Colonic mucosa (tissue), 4 donors: ENCODE measurements around the gene PIK3AP1. TPM values are rescaled to one million over a fixed set of nuclear protein-coding genes. Genes with fewer than 3 reads are reported as not detected.

ENCODE experiments used
- DNase-seq: peaks from one replicate; pipeline ENCODE4 v3.0.0-alpha.2; 2020
- H3K27ac ChIP-seq: fragments of 200-600 bp; one replicate; pipeline ENCODE4 v1.8.0; 2021
- H3K27me3 ChIP-seq: fragments of 200-600 bp; one replicate; pipeline ENCODE4 v1.8.0; 2021
- H3K36me3 ChIP-seq: fragments of 200-600 bp; one replicate; pipeline ENCODE4 v1.8.0; 2021
- H3K4me1 ChIP-seq: fragments of 200-600 bp; one replicate; pipeline ENCODE4 v1.8.0; 2021; ENCODE audit warnings: mild to moderate bottlenecking
- H3K4me3 ChIP-seq: fragments of 200-600 bp; one replicate; pipeline ENCODE4 v1.8.0; 2021
- H3K9ac ChIP-seq, 2 donors: one replicate each; pipeline ENCODE4 v1.7.0; 2013; ENCODE audit warnings: control low read depth in 2 of 2, low read depth in 2 of 2, low read length in 2 of 2
- H3K9me3 ChIP-seq: fragments of 200-600 bp; one replicate; pipeline ENCODE4 v1.8.0; 2021
- intact Hi-C: fragments of 100-400 bp; cut with DNase I; formaldehyde crosslinking; loops from one replicate; pipeline ENCODE4 v1.14.1; 2022
- total RNA-seq, 2 donors: library from RNA; stranded (reverse); fragmentation: NEBNext Ultra II Directional in 1 of 2; extraction: Animal tissue kit (Norgen Biotek cat#: 25700) in 1 of 2; gene quantifications; one replicate each; pipeline ENCODE4 v1.2.1, GENCODE V29; 2021
- TF ChIP-seq, protein P1 (sequence below): fragments of 200-600 bp; IDR thresholded peaks from one replicate; pipeline ENCODE4 v1.8.0; 2022; ENCODE audit warnings: antibody characterized with exemption, mild to moderate bottlenecking
- donor health status: healthy.
- donor health status: DM: no; HTN: no; CAD: no.
- donor health status: DM: no; HTN: no; CAD: no.

PIK3AP1 gene
- total RNA-seq, 2 donors from 2014 or later = 10.9 to 12.4 TPM

DNA sequence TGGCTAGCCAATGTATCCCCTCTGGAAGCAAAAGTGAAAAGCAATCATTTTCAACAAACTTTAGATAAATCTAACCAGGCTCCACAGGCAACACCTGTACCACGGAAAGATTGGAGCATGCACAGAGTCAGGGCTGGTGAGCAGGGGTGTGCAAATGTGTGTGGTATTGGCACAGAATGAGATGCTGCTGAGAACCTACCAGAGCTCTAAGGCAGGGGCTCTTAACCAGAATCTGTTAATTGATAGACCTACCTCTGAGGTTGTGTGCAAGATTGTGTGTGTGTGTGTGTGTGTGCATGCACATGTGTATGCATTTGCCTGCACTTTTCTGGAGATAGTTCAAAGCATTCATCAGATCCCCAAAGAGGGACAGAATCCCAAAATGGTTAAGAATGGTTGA is 62.9 kb downstream of the PIK3AP1 start:
- TF ChIP-seq, protein P1, sequence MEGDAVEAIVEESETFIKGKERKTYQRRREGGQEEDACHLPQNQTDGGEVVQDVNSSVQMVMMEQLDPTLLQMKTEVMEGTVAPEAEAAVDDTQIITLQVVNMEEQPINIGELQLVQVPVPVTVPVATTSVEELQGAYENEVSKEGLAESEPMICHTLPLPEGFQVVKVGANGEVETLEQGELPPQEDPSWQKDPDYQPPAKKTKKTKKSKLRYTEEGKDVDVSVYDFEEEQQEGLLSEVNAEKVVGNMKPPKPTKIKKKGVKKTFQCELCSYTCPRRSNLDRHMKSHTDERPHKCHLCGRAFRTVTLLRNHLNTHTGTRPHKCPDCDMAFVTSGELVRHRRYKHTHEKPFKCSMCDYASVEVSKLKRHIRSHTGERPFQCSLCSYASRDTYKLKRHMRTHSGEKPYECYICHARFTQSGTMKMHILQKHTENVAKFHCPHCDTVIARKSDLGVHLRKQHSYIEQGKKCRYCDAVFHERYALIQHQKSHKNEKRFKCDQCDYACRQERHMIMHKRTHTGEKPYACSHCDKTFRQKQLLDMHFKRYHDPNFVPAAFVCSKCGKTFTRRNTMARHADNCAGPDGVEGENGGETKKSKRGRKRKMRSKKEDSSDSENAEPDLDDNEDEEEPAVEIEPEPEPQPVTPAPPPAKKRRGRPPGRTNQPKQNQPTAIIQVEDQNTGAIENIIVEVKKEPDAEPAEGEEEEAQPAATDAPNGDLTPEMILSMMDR = no peak
- H3K9me3 ChIP-seq = no peaks in the 10 kb centered on the region
- no peaks in the 10 kb centered on the region for H3K36me3 ChIP-seq
- intact Hi-C loops = no loop called here
- H3K27me3 ChIP-seq = no peaks in the 10 kb centered on the region
- no peak overlapping the region for H3K4me3 ChIP-seq
- H3K4me1 ChIP-seq = no peaks in the 10 kb centered on the region
- DNase-seq = no peak
- no peak overlapping the region for H3K27ac ChIP-seq
- no peak overlapping the region for H3K9ac ChIP-seq

DNA sequence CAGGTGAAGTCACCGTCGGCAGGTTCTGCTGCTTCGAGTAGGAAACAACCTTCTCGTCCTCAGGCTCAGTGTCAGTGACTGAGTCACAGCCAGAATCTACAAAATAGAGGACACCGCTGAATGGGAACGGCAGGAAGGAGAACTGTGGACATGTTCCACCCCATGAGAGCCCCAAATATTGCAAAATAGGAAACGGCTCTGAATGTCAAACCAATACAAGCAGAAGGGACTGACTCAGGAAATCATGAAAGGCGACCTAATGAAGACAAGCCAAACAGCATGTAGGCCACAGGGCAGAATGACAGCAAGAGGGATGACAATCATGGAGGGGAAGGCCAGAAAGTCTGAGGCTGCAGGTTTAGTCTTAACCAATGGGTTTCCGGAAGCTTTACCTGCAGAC is 63.5 kb downstream of the PIK3AP1 start:
- intact Hi-C loops = no loop called here

DNA sequence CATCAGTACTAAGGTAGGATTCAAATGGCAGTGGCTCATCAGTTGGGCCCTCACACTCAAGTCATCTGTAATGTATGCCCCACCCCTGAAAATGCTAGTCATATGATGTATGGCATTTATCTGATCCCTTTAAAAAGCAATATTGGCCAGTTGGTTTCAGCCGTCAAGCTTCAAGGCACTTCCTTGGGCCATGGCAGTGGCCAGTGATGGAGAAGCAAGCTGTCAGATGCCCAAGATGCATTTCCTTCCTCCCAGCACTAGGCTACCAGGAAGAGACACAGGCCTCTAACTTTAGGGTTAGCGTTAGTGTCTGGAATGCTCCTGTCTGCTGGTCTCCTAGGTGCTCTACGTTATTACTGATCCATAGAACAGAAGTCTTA is 64.1 kb downstream of the PIK3AP1 start:
- Histone ChIP-seq H3K9ac (no peak overlapping the region), H3K4me3 (no peak overlapping the region), H3K4me1 (no peaks in the 10 kb centered on the region), H3K9me3 (no peaks in the 10 kb centered on the region), H3K27ac (no peak overlapping the region), H3K36me3 (no peaks in the 10 kb centered on the region), H3K27me3 (no peaks in the 10 kb centered on the region)
- no peak for DNase-seq
- intact Hi-C loops = no loop called here
- TF ChIP-seq, protein P1 = no peak

More for the DNA sequence above, 63.5 kb downstream of the PIK3AP1 start:
- Histone ChIP-seq H3K27me3 (no peaks in the 10 kb centered on the region), H3K4me1 (no peaks in the 10 kb centered on the region), H3K9ac (no peak overlapping the region), H3K36me3 (no peaks in the 10 kb centered on the region), H3K4me3 (no peak overlapping the region), H3K9me3 (no peaks in the 10 kb centered on the region), H3K27ac (no peak overlapping the region)
- no peak for DNase-seq
- TF ChIP-seq, protein P1 = no peak

DNA sequence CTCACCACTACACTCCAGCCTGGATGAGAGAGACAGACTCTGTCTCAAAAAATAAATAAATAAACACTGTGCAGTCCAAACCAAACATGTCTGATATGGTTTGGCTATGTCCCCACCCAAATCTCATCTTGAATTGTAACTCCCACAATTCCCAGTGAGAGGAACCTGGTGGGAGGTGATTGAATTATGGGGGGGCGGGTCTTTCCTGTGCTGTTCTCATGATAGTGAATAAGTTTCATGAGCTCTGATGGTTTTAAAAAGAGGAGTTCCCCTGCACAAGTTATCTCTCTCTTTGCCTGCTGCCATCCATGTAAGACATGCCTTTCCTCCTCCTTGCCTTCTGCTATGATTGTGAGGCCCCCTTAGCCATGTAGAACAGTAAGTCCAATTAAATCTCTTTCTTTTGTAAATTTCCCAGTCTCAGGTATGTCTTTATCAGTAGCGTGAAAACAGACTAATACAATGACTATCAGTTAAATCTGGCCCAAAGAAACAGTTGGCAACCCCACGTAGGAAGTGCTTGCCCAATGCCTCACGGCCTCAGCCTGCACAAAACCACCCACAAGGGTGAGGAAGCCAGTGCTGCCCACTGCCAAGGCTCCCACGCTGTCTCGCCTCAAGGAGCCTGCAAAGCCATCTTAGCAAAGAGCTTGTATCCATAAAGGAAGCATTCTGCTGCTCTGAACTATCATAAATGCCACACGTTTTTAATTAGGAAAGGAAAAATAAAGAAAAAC is 64.7 kb downstream of the PIK3AP1 start:
- TF ChIP-seq, protein P1 = no peak
- no peak overlapping the region for H3K9ac ChIP-seq
- no peaks in the 10 kb centered on the region for H3K4me1 ChIP-seq
- no peaks in the 10 kb centered on the region for H3K9me3 ChIP-seq
- H3K36me3 ChIP-seq = no peaks in the 10 kb centered on the region
- no peaks in the 10 kb centered on the region for H3K27me3 ChIP-seq
- no peak overlapping the region for H3K4me3 ChIP-seq
- H3K27ac ChIP-seq = no peak overlapping the region
- intact Hi-C loops = no loop called here
- no peak for DNase-seq

DNA sequence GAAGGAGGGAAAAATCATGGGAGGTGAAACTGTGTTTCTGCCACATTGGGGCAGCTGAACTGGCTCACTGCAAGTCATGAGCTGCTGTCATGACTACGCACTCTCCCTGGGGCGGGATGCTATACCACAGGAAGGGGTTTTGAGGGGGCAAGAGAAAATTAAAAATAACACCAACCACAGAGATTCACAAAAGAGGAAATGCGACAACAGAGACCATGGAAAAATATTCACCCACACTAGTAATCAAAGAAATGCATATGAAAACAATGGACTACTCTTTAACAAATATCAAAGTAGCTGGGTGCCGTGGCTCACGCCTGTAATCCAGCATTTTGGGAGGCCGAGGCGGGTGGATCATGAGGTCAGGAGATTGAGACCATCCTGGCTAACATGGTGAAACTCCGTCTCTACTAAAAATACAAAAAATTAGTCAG is 68.3 kb downstream of the PIK3AP1 start:
- intact Hi-C loops = no loop called here
- Histone ChIP-seq H3K9me3 (no peaks in the 10 kb centered on the region), H3K36me3 (no peaks in the 10 kb centered on the region), H3K4me1 (no peaks in the 10 kb centered on the region), H3K9ac (no peak overlapping the region), H3K27ac (no peak overlapping the region), H3K27me3 (no peaks in the 10 kb centered on the region), H3K4me3 (no peak overlapping the region)
- TF ChIP-seq, protein P1 = no peak
- DNase-seq = no peak
